Ishikawa (cell line): ENCODE measurements around the gene TMEM19.

Experiments
- CEBPB ChIP-seq: IDR thresholded peaks from 2 replicates; pipeline ENCODE4 v1.6.1; 2012
- CREB1 ChIP-seq: IDR thresholded peaks from 2 replicates; pipeline ENCODE4 v1.6.1; 2012; ENCODE audit warnings: low read depth
- EGR1 ChIP-seq: IDR thresholded peaks from 2 replicates; pipeline ENCODE4 v1.6.1; 2012
- EP300 ChIP-seq: IDR thresholded peaks from 2 replicates; pipeline ENCODE4 v1.6.1; 2012; ENCODE audit warnings: borderline replicate concordance
- FOXM1 ChIP-seq: IDR thresholded peaks from 2 replicates; pipeline ENCODE4 v1.6.1; 2012; ENCODE audit warnings: low read depth, borderline replicate concordance
- NFIC ChIP-seq: IDR thresholded peaks from 2 replicates; pipeline ENCODE4 v1.6.1; 2012
- RAD21 ChIP-seq: IDR thresholded peaks from 2 replicates; pipeline ENCODE4 v1.6.1; 2012; ENCODE audit warnings: low read depth
- TAF1 ChIP-seq: IDR thresholded peaks from 2 replicates; pipeline ENCODE4 v1.6.1; 2012; ENCODE audit warnings: low read depth, mild to moderate bottlenecking
- TCF12 ChIP-seq: IDR thresholded peaks from 2 replicates; pipeline ENCODE4 v1.6.1; 2012; ENCODE audit warnings: low read depth
- TEAD4 ChIP-seq: IDR thresholded peaks from 2 replicates; pipeline ENCODE4 v1.6.1; 2012
- YY1 ChIP-seq: IDR thresholded peaks from 2 replicates; pipeline ENCODE4 v1.6.1; 2012; ENCODE audit warnings: low read depth
- ZBTB7A ChIP-seq: IDR thresholded peaks from 2 replicates; pipeline ENCODE4 v1.6.1; 2012; ENCODE audit warnings: low read depth
- TF ChIP-seq, protein P1 (sequence below): IDR thresholded peaks from 2 replicates; pipeline ENCODE4 v1.6.1; 2012
- TF ChIP-seq, protein P2 (sequence below): IDR thresholded peaks from 2 replicates; pipeline ENCODE4 v1.6.1; 2012
- TF ChIP-seq, protein P3 (sequence below): IDR thresholded peaks from 2 replicates; pipeline ENCODE4 v1.6.1; 2012; ENCODE audit warnings: low read depth, mild to moderate bottlenecking

Gene TMEM19

DNA sequence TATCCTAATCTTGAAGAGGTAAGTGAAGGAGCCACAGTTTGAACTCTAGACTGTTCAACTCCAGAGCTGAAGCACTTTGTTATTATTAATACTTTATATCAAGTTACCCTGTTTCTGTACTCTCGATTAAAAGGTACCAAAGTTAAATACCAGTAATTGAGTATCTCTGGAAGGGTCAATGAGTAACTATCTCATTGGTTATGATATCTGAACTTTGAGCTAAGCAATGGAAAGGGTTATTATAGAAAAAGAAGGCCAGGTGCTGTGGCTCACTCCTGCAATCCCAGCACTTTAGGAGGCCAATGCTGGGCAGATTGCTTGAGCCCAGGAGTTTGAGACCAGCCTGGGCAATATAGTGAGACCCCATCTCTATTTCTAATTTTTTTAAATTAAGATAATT is 9.9 kb downstream of the TMEM19 start:
- TF ChIP-seq NFIC (no peak), RAD21 (no peak), EP300 (no peak), TEAD4 (no peak), TAF1 (no peak), TCF12 (no peak), FOXM1 (no peak)
- TF ChIP-seq, protein P1, sequence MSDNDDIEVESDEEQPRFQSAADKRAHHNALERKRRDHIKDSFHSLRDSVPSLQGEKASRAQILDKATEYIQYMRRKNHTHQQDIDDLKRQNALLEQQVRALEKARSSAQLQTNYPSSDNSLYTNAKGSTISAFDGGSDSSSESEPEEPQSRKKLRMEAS: no peak
- TF ChIP-seq, protein P2, sequence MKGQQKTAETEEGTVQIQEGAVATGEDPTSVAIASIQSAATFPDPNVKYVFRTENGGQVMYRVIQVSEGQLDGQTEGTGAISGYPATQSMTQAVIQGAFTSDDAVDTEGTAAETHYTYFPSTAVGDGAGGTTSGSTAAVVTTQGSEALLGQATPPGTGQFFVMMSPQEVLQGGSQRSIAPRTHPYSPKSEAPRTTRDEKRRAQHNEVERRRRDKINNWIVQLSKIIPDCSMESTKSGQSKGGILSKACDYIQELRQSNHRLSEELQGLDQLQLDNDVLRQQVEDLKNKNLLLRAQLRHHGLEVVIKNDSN: no peak

DNA sequence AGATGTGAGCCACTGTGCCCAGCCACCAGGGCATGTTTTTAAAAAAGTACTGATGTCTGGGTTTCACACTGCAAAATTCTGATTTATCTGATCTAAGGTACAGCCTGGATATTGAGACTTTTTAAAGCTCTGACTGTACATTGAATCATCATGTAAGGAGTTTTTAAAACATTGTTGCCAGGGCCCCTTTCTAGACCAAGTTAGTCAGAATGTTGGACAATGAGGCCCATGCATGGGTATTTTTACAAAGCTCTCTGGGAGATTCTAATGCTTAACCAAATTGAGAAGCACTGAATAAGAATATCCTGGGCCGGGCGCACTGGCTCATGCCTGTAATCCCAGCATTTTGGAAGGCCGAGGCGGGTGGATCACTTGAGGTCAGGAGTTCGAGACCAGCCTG is 16.7 kb downstream of the TMEM19 start:
- TF ChIP-seq EP300 (no peak), TCF12 (no peak)

DNA sequence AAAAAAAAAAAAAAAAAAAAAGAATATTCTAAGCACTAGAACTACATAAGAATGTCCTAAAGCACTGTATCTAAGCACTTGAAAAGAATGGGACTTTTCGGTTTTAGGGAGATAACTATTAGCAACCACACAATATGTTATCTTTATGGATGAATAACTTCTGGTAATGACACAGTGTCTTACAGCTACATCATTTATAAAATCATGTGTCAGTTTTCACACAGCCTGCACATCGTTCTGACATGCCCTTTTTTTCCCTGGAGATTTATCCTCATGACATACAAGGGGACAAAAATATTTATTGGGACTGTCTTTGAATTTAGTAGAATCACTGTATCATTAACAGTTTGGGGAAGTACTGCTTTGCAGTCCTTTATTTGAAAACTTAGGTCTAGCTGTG is 17.3 kb downstream of the TMEM19 start:
- TF ChIP-seq, protein P3, sequence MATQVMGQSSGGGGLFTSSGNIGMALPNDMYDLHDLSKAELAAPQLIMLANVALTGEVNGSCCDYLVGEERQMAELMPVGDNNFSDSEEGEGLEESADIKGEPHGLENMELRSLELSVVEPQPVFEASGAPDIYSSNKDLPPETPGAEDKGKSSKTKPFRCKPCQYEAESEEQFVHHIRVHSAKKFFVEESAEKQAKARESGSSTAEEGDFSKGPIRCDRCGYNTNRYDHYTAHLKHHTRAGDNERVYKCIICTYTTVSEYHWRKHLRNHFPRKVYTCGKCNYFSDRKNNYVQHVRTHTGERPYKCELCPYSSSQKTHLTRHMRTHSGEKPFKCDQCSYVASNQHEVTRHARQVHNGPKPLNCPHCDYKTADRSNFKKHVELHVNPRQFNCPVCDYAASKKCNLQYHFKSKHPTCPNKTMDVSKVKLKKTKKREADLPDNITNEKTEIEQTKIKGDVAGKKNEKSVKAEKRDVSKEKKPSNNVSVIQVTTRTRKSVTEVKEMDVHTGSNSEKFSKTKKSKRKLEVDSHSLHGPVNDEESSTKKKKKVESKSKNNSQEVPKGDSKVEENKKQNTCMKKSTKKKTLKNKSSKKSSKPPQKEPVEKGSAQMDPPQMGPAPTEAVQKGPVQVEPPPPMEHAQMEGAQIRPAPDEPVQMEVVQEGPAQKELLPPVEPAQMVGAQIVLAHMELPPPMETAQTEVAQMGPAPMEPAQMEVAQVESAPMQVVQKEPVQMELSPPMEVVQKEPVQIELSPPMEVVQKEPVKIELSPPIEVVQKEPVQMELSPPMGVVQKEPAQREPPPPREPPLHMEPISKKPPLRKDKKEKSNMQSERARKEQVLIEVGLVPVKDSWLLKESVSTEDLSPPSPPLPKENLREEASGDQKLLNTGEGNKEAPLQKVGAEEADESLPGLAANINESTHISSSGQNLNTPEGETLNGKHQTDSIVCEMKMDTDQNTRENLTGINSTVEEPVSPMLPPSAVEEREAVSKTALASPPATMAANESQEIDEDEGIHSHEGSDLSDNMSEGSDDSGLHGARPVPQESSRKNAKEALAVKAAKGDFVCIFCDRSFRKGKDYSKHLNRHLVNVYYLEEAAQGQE: no peak
- no peak for TF ChIP-seq EP300
- TF ChIP-seq ZBTB7A: no peak
- TF ChIP-seq, protein P2: no peak
- no peak for TF ChIP-seq EGR1
- no peak for TF ChIP-seq TCF12
- TF ChIP-seq, protein P1: no peak
- no peak for TF ChIP-seq FOXM1
- no peak for TF ChIP-seq NFIC
- TF ChIP-seq CEBPB: no peak
- no peak for TF ChIP-seq YY1
- no peak for TF ChIP-seq TAF1
- TF ChIP-seq CREB1: no peak
- TF ChIP-seq RAD21: no peak
- TF ChIP-seq TEAD4: no peak

DNA sequence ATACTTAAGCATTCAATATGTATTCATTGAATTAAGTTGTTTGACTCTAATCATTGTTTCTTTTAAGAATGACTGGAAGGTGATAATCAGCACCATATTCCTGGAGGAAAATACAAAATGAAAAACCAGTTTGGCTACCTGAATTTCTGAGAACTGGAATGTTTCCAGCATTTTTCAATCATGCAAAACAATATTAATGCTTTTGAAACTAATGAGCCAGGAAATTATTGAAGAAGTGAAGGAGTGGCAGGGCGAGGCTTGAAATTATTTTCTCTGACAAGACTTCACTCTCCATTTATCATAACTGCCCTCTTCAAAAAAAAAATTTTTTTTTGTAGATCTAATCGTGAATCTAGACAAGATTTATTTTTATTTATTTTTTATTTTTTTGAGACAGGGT is 19.0 kb downstream of the TMEM19 start:
- no peak for TF ChIP-seq RAD21
- peak; percentile 49; the same call in 1 of the 2 replicates for TF ChIP-seq EP300
- peak; percentile 93 for TF ChIP-seq NFIC
- TF ChIP-seq, protein P3: no peak
- TF ChIP-seq FOXM1: peak; percentile 74
- peak; percentile 74 for TF ChIP-seq TEAD4
- TF ChIP-seq TCF12: peak; percentile 69
- TF ChIP-seq, protein P1: no peak
- TF ChIP-seq YY1: no peak

DNA sequence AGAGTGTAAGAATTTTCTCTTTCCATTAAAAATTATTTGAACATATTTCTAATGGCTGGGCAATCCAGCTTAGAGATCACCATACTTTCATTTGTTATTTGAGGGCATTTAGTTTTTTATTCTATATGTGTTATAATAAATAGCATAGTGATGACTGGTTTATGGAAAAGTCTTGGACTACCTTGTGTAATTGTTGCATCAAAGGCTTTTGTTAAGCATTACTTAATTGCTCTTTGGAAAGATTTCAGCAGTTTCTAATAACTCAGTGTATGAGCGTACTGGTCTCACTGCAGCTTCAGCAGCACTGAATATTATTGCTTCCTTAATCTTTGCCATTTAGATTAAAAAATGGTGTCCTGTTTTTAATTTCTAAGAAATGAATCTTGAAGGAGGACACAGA is 22.8 kb downstream of the TMEM19 start:
- TF ChIP-seq EP300: no peak
- TF ChIP-seq TCF12: no peak
- TF ChIP-seq NFIC: 0 out of 2 replicates have a peak, but pooled peaks have one; percentile 6
- TF ChIP-seq CEBPB: no peak
- TF ChIP-seq, protein P1: no peak
- no peak for TF ChIP-seq RAD21
- TF ChIP-seq ZBTB7A: no peak
- no peak for TF ChIP-seq CREB1

DNA sequence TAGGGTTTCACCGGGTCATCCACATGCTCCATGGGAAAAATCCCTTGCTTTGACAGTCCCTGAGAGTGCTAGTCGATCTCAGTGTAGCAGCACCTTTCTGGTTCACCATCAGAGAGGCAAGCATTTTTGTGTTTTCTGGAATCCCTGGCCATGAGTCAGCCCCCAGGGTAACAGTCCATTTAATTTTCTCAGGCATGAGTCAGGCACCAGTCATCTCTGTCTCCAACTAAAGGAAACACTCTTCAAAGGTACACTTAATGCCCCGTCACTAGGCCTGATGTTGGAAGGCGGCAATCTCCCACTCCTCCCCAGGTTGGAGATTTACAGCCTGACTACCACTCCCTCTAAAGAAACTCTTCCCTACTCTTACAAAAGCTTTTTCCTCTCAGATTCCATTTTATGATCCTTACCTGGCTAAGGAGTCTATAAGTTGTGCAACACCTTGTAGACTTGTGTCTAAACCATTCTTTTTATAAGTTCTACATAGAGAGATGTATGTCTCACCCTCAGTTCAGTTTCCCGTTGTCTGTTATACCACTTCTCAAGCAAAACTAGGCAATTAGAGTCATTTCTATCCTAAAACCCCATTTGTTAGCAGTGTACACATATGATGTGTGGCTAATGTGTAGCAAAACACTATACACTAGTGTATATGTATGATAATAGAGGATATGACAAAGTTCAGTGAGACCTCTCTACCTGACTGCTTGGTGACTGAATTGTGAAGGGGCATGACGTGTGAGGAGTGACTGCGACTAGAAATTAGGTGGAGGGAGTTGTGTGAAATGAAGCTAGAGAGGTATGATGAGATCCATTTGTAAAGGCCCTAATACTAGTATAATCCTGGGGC is 24.6 kb downstream of the TMEM19 start:
- TF ChIP-seq EGR1 (no peak), EP300 (peak; percentile 74; the same call in 1 of the 2 replicates), FOXM1 (peak; percentile 48; the same call in 1 of the 2 replicates), RAD21 (no peak), TEAD4 (peak; percentile 70), ZBTB7A (no peak), TAF1 (no peak), NFIC (peak; percentile 61; the same call in 1 of the 2 replicates), TCF12 (0 out of 2 replicates have a peak, but pooled peaks have one; percentile 54), CREB1 (no peak), CEBPB (peak; percentile 82), YY1 (0 out of 2 replicates have a peak, but pooled peaks have one; percentile 18)
- TF ChIP-seq, protein P2: no peak
- TF ChIP-seq, protein P3: no peak
- TF ChIP-seq, protein P1: peak; percentile 58
